ENCODE measurements around the gene DYDC2. TPM values are rescaled to one million over a fixed set of nuclear protein-coding genes. Genes with fewer than 3 reads are reported as not detected.

DYDC2 gene
- total RNA-seq, 1 experiment from 2014 or later, result 1.9 TPM

DNA sequence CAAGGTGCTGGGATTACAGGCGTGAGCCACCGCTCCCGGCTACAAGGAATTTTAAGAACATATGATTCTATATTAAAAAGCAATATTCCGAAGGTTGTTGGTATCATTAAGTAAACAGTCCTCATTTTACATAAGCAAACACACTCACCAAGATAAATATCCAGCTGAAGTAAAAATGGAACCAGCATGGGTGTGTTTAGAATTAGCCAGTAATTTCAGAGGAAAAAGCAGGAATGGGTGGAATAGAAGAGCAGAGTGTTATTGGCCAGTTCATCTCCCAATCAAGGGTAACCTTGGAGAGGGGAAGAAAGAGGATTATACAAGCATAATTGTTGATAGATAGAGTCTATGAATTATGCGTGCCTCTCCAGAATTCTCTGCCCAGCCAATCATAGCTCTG is 35.4 kb upstream of the DYDC2 start (continued):
- TF ChIP-seq, protein P1, sequence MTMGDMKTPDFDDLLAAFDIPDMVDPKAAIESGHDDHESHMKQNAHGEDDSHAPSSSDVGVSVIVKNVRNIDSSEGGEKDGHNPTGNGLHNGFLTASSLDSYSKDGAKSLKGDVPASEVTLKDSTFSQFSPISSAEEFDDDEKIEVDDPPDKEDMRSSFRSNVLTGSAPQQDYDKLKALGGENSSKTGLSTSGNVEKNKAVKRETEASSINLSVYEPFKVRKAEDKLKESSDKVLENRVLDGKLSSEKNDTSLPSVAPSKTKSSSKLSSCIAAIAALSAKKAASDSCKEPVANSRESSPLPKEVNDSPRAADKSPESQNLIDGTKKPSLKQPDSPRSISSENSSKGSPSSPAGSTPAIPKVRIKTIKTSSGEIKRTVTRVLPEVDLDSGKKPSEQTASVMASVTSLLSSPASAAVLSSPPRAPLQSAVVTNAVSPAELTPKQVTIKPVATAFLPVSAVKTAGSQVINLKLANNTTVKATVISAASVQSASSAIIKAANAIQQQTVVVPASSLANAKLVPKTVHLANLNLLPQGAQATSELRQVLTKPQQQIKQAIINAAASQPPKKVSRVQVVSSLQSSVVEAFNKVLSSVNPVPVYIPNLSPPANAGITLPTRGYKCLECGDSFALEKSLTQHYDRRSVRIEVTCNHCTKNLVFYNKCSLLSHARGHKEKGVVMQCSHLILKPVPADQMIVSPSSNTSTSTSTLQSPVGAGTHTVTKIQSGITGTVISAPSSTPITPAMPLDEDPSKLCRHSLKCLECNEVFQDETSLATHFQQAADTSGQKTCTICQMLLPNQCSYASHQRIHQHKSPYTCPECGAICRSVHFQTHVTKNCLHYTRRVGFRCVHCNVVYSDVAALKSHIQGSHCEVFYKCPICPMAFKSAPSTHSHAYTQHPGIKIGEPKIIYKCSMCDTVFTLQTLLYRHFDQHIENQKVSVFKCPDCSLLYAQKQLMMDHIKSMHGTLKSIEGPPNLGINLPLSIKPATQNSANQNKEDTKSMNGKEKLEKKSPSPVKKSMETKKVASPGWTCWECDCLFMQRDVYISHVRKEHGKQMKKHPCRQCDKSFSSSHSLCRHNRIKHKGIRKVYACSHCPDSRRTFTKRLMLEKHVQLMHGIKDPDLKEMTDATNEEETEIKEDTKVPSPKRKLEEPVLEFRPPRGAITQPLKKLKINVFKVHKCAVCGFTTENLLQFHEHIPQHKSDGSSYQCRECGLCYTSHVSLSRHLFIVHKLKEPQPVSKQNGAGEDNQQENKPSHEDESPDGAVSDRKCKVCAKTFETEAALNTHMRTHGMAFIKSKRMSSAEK (CRISPR knock-in tag; IDR thresholded peaks at IDR 0.05; ENCODE audit: borderline replicate concordance), result no peak
- TF ChIP-seq ZNF423 (CRISPR knock-in tag; IDR thresholded peaks at IDR 0.05) (no peak), FOXP1 (CRISPR knock-in tag; IDR thresholded peaks at IDR 0.05; ENCODE audit: borderline replicate concordance) (no peak)

DNA sequence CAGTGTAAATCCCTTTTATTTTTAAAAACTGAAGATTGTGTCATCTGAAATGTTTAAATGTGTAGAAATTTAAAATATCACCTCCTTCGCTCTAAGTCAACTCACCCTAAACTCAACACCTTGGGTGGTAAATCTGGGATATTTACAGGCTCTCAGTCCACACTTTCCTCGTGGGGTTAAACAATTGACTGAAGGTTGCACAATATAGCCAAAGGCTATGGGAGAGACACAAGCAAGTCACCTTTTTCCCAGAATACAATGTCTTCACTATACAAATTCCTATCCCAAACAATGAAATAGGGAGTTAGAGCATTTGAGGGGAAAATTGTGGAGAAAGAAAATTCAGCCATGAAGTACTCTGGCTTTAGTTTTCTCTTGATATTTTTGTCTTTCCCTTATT is 34.4 kb upstream of the DYDC2 start:
- no peaks in the 10 kb centered on the region; the same call in 1 of the 2 replicates for H3K27me3 Mint-ChIP-seq (ENCODE audit: low read depth)
- ChIA-PET CTCF (no interaction called here), POLR2A (no interaction called here)
- H3K4me1 Mint-ChIP-seq, result peaks cover 9% of the 10 kb centered on the region
- no peak overlapping the region for H3K27ac Mint-ChIP-seq
- DNase-seq (ENCODE audit: low spot score) (no peak), ATAC-seq (no peak)
- no peaks in the 10 kb centered on the region for H3K36me3 Mint-ChIP-seq
- TF ChIP-seq, protein P2, sequence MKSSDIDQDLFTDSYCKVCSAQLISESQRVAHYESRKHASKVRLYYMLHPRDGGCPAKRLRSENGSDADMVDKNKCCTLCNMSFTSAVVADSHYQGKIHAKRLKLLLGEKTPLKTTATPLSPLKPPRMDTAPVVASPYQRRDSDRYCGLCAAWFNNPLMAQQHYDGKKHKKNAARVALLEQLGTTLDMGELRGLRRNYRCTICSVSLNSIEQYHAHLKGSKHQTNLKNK (CRISPR knock-in tag; IDR thresholded peaks at IDR 0.05), result no peak
- TF ChIP-seq, protein P3, sequence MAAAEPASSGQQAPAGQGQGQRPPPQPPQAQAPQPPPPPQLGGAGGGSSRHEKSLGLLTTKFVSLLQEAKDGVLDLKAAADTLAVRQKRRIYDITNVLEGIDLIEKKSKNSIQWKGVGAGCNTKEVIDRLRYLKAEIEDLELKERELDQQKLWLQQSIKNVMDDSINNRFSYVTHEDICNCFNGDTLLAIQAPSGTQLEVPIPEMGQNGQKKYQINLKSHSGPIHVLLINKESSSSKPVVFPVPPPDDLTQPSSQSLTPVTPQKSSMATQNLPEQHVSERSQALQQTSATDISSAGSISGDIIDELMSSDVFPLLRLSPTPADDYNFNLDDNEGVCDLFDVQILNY (CRISPR knock-in tag; IDR thresholded peaks at IDR 0.05), result no peak
- TF ChIP-seq GABPB1 (CRISPR knock-in tag; IDR thresholded peaks at IDR 0.05) (no peak), ZNF416 (CRISPR knock-in tag; IDR thresholded peaks at IDR 0.05) (no peak), CREM (CRISPR knock-in tag; IDR thresholded peaks at IDR 0.05) (no peak), ESRRA (CRISPR knock-in tag; IDR thresholded peaks at IDR 0.05; ENCODE audit: borderline replicate concordance) (no peak), ZNF232 (CRISPR knock-in tag; IDR thresholded peaks at IDR 0.05) (no peak)
- TF ChIP-seq, protein P4, sequence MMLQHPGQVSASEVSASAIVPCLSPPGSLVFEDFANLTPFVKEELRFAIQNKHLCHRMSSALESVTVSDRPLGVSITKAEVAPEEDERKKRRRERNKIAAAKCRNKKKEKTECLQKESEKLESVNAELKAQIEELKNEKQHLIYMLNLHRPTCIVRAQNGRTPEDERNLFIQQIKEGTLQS (CRISPR knock-in tag; conservative IDR thresholded peaks at IDR 0.05), result no peak
- TF ChIP-seq, protein P5, sequence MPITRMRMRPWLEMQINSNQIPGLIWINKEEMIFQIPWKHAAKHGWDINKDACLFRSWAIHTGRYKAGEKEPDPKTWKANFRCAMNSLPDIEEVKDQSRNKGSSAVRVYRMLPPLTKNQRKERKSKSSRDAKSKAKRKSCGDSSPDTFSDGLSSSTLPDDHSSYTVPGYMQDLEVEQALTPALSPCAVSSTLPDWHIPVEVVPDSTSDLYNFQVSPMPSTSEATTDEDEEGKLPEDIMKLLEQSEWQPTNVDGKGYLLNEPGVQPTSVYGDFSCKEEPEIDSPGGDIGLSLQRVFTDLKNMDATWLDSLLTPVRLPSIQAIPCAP (CRISPR knock-in tag; IDR thresholded peaks at IDR 0.05), result no peak
- TF ChIP-seq, protein P6, sequence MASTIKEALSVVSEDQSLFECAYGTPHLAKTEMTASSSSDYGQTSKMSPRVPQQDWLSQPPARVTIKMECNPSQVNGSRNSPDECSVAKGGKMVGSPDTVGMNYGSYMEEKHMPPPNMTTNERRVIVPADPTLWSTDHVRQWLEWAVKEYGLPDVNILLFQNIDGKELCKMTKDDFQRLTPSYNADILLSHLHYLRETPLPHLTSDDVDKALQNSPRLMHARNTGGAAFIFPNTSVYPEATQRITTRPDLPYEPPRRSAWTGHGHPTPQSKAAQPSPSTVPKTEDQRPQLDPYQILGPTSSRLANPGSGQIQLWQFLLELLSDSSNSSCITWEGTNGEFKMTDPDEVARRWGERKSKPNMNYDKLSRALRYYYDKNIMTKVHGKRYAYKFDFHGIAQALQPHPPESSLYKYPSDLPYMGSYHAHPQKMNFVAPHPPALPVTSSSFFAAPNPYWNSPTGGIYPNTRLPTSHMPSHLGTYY (CRISPR knock-in tag; IDR thresholded peaks at IDR 0.05), result no peak
- TF ChIP-seq, protein P7, sequence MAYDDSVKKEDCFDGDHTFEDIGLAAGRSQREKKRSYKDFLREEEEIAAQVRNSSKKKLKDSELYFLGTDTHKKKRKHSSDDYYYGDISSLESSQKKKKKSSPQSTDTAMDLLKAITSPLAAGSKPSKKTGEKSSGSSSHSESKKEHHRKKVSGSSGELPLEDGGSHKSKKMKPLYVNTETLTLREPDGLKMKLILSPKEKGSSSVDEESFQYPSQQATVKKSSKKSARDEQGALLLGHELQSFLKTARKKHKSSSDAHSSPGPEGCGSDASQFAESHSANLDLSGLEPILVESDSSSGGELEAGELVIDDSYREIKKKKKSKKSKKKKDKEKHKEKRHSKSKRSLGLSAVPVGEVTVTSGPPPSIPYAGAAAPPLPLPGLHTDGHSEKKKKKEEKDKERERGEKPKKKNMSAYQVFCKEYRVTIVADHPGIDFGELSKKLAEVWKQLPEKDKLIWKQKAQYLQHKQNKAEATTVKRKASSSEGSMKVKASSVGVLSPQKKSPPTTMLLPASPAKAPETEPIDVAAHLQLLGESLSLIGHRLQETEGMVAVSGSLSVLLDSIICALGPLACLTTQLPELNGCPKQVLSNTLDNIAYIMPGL (CRISPR knock-in tag; IDR thresholded peaks at IDR 0.05), result no peak
- H3K4me3 Mint-ChIP-seq, result no peak overlapping the region
- no peaks in the 10 kb centered on the region for H3K9me3 Mint-ChIP-seq

DNA sequence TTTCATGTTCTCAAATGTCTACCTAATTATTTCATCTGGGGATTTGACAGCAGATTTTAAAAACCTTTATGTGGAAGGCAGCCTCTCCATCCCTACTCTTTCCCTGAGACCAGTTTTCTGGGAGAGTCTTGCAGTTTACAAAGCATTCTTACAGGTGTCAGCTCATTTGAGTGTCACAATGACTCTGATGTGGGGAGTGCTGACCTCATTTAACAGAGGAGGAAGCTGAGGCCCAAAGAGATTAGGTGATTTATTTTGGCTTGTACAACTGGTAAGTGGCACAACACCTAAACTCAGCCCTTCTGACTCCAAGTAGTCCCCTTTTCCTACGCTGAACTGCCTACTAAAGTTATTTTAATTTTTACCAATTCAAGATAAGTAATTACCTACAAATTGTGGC is 33.9 kb upstream of the DYDC2 start:
- no peak for ATAC-seq
- no peaks in the 10 kb centered on the region for H3K9me3 Mint-ChIP-seq
- H3K27ac Mint-ChIP-seq, result no peak overlapping the region
- no peaks in the 10 kb centered on the region for H3K36me3 Mint-ChIP-seq
- DNase-seq (ENCODE audit: low spot score), result no peak
- ChIA-PET POLR2A (no interaction called here), CTCF (no interaction called here)
- H3K27me3 Mint-ChIP-seq (ENCODE audit: low read depth), result no peaks in the 10 kb centered on the region; the same call in 1 of the 2 replicates
- no peak overlapping the region for H3K4me3 Mint-ChIP-seq
- H3K4me1 Mint-ChIP-seq, result peaks cover 9% of the 10 kb centered on the region
- TF ChIP-seq, protein P8, sequence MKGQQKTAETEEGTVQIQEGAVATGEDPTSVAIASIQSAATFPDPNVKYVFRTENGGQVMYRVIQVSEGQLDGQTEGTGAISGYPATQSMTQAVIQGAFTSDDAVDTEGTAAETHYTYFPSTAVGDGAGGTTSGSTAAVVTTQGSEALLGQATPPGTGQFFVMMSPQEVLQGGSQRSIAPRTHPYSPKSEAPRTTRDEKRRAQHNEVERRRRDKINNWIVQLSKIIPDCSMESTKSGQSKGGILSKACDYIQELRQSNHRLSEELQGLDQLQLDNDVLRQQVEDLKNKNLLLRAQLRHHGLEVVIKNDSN (CRISPR knock-in tag; IDR thresholded peaks at IDR 0.05), result no peak
- TF ChIP-seq, protein P5 (CRISPR knock-in tag; IDR thresholded peaks at IDR 0.05), result no peak
- TF ChIP-seq, protein P9, sequence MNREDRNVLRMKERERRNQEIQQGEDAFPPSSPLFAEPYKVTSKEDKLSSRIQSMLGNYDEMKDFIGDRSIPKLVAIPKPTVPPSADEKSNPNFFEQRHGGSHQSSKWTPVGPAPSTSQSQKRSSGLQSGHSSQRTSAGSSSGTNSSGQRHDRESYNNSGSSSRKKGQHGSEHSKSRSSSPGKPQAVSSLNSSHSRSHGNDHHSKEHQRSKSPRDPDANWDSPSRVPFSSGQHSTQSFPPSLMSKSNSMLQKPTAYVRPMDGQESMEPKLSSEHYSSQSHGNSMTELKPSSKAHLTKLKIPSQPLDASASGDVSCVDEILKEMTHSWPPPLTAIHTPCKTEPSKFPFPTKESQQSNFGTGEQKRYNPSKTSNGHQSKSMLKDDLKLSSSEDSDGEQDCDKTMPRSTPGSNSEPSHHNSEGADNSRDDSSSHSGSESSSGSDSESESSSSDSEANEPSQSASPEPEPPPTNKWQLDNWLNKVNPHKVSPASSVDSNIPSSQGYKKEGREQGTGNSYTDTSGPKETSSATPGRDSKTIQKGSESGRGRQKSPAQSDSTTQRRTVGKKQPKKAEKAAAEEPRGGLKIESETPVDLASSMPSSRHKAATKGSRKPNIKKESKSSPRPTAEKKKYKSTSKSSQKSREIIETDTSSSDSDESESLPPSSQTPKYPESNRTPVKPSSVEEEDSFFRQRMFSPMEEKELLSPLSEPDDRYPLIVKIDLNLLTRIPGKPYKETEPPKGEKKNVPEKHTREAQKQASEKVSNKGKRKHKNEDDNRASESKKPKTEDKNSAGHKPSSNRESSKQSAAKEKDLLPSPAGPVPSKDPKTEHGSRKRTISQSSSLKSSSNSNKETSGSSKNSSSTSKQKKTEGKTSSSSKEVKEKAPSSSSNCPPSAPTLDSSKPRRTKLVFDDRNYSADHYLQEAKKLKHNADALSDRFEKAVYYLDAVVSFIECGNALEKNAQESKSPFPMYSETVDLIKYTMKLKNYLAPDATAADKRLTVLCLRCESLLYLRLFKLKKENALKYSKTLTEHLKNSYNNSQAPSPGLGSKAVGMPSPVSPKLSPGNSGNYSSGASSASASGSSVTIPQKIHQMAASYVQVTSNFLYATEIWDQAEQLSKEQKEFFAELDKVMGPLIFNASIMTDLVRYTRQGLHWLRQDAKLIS (CRISPR knock-in tag; IDR thresholded peaks at IDR 0.05; ENCODE audit: borderline replicate concordance), result no peak
- TF ChIP-seq, protein P4 (CRISPR knock-in tag; conservative IDR thresholded peaks at IDR 0.05), result no peak
- TF ChIP-seq FOXK1 (CRISPR knock-in tag; IDR thresholded peaks at IDR 0.05), result no peak
